Left renal pelvis (tissue), 4 donors: ENCODE results near the gene GPR150. TPM values are rescaled to one million over a fixed set of nuclear protein-coding genes. Genes with fewer than 3 reads are reported as not detected.

ENCODE experiments used
- DNase-seq, 4 donors: peaks; one replicate each; pipeline ENCODE4 v3.0.0-alpha.2; 2013; ENCODE audit warnings: low read depth in 4 of 4, low spot score in 3 of 4
- polyA plus RNA-seq, 4 donors: library from polyadenylated mRNA; unstranded; fragments of 120-200 nt; gene quantifications; one replicate each; pipeline ENCODE4 v1.2.1, GENCODE V29; 2013; ENCODE audit not compliant: insufficient read length in 4 of 4

GPR150 gene
- polyA plus RNA-seq, result under 1 TPM in 1 of 4 donors, not detected in 3; 0.11 TPM

DNA sequence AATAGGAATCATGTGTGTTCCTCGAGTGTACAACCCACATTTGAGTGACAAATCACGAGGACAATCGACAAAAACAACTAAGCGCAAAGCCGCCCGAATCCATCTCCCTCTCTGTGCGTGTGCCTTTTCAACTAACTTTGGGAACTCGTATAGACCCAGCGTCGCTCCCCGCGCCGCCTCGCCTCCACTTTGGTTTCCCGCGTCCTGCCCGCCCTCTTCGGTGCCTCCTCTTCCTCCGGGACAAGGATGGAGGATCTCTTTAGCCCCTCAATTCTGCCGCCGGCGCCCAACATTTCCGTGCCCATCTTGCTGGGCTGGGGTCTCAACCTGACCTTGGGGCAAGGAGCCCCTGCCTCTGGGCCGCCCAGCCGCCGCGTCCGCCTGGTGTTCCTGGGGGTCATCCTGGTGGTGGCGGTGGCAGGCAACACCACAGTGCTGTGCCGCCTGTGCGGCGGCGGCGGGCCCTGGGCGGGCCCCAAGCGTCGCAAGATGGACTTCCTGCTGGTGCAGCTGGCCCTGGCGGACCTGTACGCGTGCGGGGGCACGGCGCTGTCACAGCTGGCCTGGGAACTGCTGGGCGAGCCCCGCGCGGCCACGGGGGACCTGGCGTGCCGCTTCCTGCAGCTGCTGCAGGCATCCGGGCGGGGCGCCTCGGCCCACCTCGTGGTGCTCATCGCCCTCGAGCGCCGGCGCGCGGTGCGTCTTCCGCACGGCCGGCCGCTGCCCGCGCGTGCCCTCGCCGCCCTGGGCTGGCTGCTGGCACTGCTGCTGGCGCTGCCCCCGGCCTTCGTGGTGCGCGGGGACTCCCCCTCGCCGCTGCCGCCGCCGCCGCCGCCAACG is at the start of gene GPR150:
Gene GPR150 (plus strand): TSS at position 58 of the 840 bp plus-strand sequence. CDS start 189 bp downstream, at position 247.
- DNase-seq, result no peak

GRCh38 chr5:95572016-95572415 is 47.9 kb upstream of the GPR150 start:
- DNase-seq, result no peak

- DNase-seq, result no peak
Observed at GRCh38 chr5:95581576-95581975, 38.3 kb upstream of the GPR150 start.

- DNase-seq, result no peak
Observed at GRCh38 chr5:95583992-95584391, 35.9 kb upstream of the GPR150 start.

DNA sequence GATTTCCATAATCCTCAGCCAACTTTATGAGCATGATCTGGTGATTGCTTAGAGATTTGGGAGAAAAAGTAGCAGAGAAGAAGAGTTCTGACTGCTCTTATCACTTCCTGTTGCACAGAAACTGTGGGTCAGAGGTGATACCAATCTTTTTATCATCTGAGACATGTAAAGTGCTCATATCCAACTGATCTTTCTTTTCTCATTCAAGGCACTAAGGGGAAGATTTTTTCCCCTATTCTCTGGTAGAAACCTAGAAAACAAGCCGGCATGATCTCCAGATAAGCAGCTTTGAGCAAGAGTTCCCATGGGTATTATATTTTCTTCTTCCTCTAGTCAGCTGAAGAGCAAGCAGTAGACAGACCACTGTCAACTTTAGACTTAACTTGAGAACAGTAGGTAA is 29.0 kb upstream of the GPR150 start:
- no peak for DNase-seq

DNA sequence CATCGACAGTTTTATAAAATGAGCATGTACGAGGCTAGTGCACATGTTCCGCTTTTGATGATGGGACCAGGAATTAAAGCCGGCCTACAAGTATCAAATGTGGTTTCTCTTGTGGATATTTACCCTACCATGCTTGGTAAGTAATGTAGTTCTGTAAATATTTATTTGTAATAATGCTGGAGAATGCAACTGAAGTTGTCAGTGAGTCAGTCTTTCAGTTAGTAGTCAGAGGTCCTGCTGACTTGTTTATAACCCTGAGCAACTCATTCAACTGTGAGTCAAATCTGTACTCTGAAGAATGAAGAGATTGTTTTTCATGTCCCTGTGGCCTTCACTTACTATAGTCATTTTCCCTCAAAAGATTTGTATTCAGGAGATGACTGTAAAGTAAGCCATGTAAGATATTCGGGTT is 28.4 kb upstream of the GPR150 start:
- DNase-seq, result no peak

DNA sequence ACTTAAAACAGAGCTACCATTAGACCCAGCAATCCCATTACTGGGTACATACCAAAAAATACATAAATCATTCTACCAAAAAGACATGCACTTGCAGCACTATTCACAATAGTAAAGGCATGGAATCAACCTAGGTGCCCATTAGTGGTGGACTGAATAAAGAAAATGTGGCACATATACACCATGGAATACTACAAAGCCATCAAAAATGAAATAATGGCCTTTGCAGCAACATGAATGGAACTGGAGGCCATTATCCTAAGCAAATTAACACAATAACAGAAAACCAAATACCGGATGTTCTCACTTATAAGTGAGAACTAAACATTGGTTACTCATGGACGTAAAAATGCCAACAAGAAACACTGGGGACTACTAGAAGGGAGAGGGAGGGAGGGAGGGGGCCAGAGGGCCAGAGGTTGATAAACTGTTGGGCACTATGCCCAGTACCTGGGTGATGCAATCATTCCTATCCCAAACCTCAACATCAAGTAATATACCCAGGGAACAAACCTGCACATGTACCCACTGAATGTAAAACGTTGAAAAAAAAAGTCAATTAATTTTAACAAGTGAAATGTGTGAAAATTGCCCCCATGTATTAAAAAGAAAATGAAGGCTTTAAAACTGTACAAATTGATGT is 24.5 kb upstream of the GPR150 start:
- no peak for DNase-seq

- no peak for DNase-seq
Observed at GRCh38 chr5:95599252-95599651, 20.6 kb upstream of the GPR150 start.

- DNase-seq, result no peak
Observed at GRCh38 chr5:95600557-95600956, 19.3 kb upstream of the GPR150 start.

- no peak for DNase-seq
Observed at GRCh38 chr5:95605786-95606185, 14.1 kb upstream of the GPR150 start.

DNA sequence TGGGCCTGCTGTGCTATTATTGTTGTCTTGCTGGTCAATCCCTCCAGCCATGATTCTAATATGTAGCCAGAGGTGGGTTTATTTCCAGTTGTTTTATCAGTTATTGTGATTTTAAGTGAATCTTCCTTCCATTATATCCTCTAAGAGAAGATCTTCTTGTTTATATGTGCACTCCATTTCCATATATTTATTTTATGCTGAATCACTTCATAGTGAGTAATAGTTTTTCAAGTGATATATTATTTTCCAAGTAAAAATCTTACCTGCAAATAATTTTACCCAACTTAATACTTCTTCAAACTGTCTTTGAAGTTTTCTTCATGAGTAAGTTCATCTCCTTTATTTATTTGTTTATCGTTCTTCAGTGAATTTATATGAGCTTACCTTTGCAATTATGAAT is 13.5 kb upstream of the GPR150 start:
- no peak for DNase-seq

GRCh38 chr5:95609711-95610110 is 10.2 kb upstream of the GPR150 start:
- no peak for DNase-seq

- DNase-seq, result no peak
Observed at GRCh38 chr5:95610546-95610945, 9.3 kb upstream of the GPR150 start.

GRCh38 chr5:95611396-95611795 is 8.5 kb upstream of the GPR150 start:
- no peak for DNase-seq

DNA sequence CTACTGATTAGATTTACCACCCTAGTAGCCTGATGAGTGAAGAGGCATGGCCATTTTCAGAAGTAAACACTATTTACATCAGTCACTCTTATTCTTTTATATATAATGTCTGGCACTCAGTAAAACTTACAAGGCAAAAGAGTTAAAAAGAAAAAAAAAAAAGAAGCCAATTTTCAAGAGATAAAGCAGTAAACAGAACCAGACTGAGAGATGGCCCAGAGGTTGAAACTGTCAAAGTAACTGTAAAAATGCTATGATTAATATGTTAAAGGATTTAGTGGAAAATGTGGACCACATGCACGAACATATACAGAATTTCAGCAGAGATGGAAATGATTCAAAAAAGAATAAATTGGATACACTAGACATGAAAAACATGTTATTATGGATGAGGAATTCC is 6.4 kb upstream of the GPR150 start:
- DNase-seq, result no peak

GRCh38 chr5:95615164-95615467 is 4.8 kb upstream of the GPR150 start:
- DNase-seq, result no peak

DNA sequence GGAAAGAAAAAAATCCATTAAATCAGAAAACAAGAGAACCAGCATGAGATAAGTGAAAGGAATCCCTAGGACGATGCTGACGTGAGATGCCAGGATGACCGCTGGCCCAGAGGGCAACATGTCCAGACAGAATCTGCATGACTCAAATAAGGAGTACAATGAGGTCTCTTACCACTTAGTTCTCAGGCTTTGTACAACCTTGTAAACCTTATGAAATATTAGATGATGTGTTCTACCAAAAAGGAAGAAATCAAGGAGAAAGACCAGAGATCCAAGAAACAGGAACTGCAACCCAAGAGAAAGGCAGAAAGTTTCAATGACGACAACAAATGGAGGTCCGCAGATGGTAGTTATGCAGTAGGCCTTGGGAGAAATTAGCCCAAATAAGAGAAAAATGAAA is 2.8 kb upstream of the GPR150 start:
- no peak for DNase-seq

DNA sequence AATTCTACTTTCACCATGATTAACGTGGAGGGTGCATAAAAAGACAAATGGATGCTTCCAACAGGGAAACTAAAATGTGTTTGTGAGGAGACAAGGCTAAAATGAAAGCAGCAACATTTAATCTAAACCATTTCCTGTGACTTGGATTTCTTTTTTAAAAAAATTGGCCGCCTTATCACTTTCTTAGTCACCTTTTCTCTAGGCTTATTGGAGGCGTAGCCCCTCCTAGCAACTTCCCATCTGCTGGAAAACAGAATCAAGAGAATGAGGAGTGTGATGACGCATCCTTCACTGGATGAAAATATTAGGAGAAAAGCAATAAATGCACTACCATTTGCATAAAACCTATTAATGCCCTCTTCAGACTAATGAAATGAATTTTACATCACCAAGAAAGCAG is 791 bp upstream of the GPR150 start:
- no peak for DNase-seq

GRCh38 chr5:95619514-95620029 is 315 bp upstream of the GPR150 start:
- no peak for DNase-seq

DNA sequence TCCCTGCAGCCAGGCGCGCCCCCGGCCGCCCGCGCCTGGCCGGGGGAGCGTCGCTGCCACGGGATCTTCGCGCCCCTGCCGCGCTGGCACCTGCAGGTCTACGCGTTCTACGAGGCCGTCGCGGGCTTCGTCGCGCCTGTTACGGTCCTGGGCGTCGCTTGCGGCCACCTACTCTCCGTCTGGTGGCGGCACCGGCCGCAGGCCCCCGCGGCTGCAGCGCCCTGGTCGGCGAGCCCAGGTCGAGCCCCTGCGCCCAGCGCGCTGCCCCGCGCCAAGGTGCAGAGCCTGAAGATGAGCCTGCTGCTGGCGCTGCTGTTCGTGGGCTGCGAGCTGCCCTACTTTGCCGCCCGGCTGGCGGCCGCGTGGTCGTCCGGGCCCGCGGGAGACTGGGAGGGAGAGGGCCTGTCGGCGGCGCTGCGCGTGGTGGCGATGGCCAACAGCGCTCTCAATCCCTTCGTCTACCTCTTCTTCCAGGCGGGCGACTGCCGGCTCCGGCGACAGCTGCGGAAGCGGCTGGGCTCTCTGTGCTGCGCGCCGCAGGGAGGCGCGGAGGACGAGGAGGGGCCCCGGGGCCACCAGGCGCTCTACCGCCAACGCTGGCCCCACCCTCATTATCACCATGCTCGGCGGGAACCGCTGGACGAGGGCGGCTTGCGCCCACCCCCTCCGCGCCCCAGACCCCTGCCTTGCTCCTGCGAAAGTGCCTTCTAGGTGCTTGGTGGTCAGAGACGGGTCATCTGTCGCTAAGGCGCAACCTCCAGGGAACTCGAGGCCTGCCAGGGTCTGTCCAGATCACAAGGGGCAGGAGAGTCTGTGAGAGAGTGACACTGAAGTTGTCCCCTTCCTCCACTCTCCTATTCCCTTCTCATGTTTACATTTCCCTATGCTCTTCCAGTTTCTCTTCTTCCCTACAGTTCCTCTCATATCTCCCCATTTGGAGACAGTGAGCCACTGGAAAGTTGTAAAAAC is 1.3 kb downstream of the GPR150 start:
- DNase-seq, result no peak
